Stimulated activated CD4-positive, alpha-beta T cell treated with anti-CD3 and anti-CD28 coated beads, Interleukin-15, amount 100 ng/mL, for 1 hour (primary cell): ENCODE data around the gene PTPN6.
"Not testable (repeated sequence)": the region's sequence is repeated elsewhere in the genome, so short reads cannot be mapped to it uniquely, and the experiment has no call there.

Experiments
- DNase-seq, 2 donors: peaks; one replicate each; pipeline ENCODE4 v3.0.0-alpha.2; 2020; ENCODE audit warnings: low read depth in 1 of 2, low spot score in 1 of 2

PTPN6 gene

DNA sequence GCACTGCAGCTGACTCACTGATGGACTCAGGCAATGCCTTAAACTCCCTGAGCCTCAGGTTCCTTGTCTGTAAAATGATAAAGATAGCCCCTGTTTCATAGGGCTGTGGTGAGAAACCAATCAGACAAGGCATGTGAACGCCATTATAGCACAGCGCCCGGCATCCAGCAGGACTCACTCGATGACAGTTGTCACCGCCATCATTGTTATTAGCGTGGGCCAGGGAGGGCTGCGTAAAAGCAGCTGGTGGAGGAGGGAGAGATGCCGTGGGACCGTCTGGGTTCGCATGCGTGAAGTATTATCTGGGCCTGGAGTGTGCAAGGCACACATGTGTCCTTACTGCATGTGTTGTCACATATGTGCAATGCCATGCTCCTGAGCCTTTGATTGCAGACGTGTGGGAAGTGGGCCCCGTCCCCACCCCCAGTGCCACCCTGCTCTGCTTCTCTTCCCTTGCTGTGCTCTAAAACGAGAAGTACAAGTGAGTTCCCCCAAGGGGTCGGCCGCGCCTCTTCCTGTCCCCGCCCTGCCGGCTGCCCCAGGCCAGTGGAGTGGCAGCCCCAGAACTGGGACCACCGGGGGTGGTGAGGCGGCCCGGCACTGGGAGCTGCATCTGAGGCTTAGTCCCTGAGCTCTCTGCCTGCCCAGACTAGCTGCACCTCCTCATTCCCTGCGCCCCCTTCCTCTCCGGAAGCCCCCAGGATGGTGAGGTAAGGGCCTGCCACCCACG is at the start of gene PTPN6:
Gene PTPN6 (plus strand): TSS at position 546 of the 730 bp plus-strand sequence. CDS start 157 bp downstream, at position 703.
- DNase-seq: no peak

DNA sequence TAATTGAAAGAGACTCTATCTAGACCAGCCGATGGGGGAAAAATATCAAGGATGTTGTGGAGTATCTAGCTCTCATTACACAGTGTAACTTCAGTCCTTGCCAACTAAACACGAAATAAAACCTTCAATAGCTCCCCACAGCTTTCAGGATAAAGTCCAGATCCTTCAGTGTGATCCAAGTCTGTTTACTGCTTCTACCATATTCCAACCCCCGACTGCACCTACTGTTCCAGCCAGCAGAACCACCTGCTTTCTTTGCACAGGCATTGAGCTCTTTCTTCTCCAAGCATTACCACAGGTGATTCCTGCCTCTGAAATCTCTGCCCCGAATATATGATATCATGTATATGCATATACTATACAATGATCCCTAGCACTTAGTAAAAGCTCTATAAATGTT is 48.7 kb upstream of the PTPN6 start:
- DNase-seq: no peak

DNA sequence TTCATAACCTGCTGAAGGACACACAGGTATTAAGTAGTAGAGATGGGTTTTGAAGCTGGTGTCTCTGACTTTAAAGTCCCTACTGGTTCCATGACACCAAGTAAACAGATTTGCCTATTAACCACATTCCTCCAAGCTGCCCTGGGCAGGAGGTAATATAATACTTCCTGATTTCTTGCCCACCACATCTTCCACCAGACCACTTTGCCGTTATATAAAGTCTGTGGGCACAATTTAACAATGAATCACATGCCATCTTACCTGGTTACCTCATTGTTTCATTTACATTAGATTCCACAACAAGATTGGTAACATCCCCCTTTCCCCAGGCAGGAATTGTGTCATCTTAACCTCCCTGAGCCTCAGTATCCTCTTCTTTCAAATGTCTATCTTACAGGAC is 47.4 kb upstream of the PTPN6 start:
- no peak for DNase-seq

DNA sequence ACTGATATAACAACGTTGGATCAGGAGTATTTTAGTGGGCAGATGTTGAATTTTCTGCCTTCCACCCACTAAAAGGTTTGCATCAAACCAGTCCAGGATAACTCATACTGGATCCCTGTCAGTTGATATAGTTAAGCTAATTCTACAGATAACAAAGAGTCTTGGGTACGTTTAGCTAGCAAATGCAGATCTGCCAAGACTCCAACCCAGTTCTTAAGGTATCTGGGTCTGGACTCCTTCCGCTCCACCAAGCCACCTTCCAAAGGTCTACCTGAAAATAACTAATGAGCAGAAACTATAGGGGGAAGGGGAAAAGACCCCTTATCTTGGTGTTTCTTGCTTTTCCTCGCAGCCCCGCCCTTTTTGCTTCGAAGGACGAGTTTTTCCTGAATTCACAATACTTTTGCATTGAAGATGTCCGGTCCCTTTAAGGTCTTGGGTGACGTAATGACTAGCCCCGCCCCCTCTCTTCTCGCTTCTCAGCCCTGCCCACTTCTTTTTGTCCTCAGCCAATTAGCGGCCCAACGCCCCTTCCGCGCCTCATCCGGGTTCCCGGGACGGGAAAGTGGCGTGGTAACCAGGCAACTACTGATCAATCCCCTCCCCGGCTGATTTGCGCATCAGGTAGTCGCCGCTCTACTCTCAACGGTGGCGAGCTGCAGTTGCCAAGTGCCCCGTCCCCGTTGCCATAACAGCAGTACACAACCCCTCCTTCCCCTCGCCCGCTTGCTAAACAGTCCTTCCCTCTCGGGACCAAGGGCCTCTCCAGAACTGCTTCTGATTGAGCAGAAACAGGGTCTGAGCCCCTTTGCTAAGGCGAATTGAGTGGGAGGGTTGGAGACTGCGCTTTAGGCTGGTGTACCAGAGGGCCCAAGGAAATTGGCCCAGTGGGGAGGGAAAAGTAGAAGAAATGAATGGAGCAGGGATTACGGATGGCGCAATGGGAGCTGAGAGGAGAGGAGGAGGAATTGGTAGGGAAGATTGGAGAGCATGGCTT is 46.6 kb upstream of the PTPN6 start, which contains the start of gene LRRC23:
Gene LRRC23 (plus strand): TSS at position 543 of the 997 bp plus-strand sequence. CDS start 812 bp downstream, outside the sequence.
- peak; percentile 88 to 93 for DNase-seq

DNA sequence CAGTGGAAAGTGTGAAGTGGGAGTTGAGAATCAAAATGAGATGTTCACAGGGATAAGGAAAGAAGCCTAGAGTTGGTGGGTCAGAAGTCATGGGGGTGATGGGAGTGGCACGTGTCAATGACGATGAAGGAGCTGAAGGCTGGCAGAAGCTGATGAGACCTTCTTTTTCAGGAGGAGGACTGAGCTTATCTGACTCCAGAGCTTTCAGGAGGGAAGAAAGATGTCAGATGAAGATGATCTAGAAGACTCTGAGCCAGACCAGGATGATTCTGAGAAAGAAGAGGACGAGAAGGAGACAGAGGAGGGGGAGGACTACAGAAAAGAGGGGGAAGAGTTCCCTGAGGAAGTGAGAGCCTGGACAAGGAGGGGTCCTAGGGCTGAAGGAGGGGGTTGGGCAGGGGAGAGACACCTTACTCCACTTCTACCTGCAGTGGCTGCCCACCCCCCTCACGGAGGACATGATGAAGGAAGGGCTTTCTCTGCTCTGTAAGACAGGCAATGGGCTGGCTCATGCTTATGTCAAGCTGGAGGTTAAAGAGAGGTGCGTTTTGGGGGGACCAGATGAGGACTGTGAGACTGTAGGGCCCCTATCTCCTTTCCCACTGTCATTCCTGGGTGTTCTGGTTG is 45.6 kb upstream of the PTPN6 start:
- no peak for DNase-seq

DNA sequence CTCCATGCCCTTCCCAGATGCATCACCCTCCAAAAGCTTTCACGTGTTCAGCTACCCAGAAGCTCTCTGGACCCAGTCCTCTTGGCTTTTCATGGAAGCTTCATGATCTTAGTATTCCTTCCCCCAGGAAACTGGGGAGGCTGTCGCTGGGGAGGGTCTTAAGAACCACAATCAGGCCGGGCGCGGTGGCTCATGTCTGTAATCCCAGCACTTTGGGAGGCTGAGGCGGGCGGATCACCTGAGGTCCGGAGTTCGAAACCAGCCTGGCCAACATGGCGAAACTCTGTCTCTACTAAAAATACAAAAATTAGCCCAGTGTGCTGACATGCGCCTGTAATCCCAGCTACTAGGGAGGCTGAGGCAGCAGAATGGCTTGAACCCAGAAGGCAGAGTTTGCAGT is 43.0 kb upstream of the PTPN6 start:
- not testable (repeated sequence) for DNase-seq

DNA sequence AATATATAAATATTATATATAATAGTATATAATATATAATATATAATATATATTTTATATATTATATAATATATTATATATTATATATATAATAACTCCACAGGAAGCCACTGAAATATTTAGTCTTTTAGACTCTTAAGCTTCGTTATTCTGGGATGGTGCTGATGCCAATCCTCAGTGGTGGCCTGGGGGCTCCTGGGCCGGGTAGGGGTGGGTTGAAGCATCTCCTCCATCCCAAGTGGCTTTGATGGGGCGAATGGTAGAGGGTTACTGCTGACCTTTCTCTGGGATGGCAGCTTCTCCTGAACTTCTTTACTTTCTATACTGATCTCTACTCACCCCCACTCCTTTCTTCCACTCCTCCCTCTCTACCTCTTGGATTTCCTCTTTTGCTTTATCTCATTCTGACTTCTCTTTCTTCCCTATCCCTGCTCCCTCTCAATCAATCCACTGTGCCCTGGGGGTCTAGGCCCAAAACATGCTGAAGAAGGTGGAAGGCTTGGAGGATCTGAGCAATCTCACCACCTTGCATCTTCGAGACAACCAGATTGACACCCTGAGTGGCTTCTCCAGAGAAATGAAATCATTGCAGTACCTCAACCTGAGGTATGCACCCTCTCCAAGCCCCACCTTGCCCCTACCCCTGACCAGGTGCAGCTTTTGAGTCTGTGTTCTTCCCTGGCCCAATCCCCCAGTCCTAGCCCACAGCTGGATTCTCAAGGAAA is 41.6 kb upstream of the PTPN6 start:
- DNase-seq: no peak

DNA sequence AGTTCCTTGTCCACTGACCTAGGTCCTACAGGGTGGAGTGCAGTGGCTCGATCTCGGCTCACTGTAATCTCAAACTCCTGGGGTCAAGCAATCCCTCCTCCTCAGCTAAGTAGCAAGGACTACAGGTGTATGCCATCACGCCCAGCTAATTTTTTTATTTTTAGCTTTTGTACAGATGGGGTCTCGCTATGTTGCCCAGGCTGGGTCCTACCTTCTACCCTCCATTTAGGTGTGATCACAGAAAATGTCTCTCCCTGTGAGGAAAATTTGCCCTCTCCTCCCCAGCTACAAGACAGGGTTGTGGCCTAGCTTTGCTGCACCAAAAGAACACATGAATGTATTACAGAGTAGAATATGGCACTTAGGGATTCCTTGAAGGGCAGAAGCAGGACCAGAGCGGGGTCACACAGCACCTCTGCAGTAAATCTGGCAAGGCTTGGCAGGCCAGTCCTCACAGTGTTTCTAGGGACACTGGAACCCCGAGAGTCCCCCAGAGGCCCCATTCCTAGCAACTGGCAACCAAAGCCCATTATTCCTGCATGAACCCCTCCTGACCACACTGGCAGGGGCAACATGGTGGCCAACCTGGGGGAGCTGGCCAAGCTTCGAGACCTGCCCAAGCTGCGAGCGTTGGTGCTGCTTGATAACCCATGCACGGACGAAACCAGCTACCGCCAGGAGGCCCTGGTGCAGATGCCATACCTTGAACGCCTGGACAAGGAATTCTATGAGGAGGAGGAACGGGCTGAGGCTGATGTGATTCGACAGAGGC is 38.8 kb upstream of the PTPN6 start:
- DNase-seq: no peak

DNA sequence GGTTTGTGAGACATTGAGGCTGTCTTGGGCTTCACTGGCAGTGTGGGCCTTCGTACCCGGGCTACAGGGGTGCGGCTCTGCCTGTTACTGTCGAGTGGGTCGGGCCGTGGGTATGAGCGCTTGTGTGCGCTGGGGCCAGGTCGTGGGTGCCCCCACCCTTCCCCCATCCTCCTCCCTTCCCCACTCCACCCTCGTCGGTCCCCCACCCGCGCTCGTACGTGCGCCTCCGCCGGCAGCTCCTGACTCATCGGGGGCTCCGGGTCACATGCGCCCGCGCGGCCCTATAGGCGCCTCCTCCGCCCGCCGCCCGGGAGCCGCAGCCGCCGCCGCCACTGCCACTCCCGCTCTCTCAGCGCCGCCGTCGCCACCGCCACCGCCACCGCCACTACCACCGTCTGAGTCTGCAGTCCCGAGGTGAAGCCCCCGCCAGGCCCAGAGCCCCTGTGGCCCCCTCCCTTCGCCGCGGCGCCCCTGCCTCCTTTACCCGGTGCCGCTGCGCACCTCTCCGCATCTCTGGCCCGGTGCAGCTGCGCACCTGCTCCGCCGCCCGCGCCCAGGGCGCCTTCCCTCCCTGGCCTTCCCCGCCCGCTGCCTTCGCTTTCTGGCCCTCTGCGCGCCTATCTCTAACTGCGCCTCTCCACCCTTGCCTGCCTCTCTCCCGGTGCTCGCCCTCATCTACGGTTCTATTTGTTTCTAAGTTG is 36.8 kb upstream of the PTPN6 start, which contains the start of gene ENO2:
Gene ENO2 (plus strand): TSS at position 335 of the 701 bp plus-strand sequence. CDS start 1,253 bp downstream, outside the sequence.
- DNase-seq: peak; percentile 71 to 75

DNA sequence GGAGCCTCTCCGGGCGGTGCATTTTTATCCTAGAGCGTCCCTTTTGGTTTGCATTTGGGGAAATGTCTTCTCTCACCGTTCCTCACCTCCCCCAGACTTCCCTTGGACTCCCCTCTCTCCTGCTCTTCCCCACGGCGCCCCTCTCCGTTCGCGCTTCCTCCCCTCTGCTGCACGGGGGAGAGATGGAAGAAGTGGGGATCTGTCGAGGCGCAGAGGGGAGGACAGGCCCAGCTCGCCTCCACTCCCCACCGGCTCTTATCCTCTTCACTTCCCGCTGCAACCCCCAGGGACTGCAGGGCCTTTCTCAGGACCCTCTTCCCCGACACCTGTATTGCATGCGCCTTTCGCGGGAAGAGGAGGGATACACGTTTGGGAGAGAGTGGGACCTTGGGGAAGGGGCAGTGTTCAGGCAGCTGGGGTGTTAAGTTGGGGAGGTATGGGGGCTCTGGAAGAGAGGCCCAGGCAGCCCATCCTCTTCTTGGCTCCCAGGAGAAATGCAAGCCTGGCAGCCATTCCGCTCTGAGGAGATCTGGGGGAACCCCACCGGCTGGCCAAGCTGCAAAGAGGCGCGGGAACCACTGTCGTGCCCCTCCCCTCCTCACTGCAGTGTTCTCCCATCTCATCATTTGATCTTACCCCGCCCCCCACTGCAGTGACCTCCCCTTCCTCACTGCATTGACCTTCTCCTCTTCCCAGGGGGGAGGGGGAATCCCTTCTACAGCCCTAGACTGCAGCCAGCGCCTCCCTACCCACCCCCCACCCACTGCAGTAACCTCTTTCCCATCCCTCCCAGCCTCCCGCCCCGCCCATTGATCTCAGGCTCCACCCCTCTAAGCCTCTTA is 36.0 kb upstream of the PTPN6 start:
- no peak for DNase-seq

DNA sequence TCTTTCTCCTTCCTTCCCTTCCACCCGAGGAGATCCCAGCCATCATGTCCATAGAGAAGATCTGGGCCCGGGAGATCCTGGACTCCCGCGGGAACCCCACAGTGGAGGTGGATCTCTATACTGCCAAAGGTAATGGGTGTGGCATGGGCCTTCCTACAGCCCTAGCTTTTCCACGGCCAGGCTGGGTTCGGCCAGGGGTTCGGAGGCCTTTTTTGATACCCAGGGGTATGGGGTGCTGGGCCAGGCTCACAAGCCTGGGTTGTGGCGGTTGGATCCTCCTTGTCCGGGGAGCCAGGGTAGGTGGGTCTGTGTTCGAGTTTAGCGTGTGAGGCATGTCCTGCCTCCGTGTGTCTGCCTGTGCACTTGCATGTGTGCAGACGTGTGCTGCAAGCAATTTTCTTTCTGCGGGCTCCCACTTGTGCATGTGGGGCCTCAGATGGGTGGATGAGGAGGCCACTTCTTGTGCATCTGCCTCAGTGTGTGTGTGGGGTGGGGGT is 35.3 kb upstream of the PTPN6 start:
- no peak for DNase-seq

DNA sequence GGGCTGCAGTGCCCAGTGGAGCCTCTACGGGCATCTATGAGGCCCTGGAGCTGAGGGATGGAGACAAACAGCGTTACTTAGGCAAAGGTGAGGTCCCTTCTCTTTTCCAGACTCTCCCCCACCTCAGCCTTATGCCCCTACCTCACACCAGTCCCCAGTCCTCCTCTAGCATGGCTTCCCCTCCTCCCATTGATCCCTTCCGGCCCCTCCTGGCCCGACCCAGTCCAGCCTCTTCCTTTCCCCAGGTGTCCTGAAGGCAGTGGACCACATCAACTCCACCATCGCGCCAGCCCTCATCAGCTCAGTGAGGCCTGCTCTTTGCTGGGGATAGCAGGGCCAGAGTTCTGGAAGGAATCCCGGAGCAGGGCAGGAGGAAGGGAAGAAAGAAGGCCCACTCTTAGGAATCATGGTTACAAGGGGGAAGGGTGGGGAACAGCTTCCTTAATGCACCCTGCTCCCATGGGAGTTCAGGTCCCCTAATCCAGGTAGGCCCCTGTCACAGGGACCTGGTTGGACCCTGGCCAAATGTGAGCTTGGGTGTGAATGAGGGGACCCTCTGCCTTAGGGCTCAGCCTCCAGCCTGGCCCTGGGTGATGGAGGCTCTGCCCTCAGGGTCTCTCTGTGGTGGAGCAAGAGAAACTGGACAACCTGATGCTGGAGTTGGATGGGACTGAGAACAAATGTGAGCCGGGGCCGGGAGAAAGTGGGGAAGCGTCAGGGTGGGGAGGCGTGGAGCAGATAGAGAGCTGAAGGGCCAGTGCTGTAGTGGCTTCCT is 34.5 kb upstream of the PTPN6 start:
- no peak for DNase-seq

DNA sequence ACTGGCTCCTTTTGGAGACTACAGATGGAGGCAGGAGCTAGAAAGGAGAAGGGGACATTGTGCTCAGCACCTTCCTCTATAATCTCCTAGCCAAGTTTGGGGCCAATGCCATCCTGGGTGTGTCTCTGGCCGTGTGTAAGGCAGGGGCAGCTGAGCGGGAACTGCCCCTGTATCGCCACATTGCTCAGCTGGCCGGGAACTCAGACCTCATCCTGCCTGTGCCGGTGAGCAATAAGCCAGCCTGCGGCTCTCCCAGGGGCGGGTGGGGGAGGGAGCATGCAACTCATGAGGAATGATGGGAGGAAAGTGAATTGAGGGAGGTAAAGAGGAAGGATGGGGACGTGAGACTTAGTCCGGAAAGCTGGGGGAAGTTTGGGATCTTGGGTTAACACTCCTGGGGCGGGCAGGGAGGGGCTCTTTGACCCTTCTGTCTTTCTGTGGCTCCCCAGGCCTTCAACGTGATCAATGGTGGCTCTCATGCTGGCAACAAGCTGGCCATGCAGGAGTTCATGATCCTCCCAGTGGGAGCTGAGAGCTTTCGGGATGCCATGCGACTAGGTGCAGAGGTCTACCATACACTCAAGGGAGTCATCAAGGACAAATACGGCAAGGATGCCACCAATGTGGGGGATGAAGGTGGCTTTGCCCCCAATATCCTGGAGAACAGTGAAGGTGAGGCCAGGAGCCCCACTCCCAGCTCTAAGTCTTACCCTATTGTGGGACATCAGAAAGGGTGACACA is 33.5 kb upstream of the PTPN6 start:
- DNase-seq: no peak

DNA sequence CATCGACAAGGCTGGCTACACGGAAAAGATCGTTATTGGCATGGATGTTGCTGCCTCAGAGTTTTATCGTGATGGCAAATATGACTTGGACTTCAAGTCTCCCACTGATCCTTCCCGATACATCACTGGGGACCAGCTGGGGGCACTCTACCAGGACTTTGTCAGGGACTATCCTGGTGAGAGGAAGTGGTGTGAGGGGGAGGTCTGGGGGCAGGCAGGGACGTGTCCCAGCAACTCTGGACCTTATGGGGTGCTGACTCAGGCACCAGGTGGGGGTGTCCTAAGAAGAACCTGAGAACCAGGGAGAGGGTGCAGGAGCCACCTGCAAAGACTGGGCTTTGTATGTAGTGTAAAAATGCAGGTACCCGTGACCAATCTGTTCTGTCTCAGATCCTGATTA is 31.6 kb upstream of the PTPN6 start:
- DNase-seq: no peak

DNA sequence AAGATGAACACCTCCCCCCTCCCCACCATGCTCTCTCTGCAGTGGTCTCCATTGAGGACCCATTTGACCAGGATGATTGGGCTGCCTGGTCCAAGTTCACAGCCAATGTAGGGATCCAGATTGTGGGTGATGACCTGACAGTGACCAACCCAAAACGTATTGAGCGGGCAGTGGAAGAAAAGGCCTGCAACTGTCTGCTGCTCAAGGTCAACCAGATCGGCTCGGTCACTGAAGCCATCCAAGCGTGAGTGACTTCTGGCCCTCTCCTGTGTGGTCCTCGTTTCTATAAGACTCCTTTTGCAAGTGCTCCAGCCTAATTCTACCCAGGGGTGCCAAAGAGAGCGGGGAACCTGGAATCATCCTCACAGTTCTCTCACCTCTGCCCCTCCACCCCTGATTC is 29.6 kb upstream of the PTPN6 start:
- no peak for DNase-seq

DNA sequence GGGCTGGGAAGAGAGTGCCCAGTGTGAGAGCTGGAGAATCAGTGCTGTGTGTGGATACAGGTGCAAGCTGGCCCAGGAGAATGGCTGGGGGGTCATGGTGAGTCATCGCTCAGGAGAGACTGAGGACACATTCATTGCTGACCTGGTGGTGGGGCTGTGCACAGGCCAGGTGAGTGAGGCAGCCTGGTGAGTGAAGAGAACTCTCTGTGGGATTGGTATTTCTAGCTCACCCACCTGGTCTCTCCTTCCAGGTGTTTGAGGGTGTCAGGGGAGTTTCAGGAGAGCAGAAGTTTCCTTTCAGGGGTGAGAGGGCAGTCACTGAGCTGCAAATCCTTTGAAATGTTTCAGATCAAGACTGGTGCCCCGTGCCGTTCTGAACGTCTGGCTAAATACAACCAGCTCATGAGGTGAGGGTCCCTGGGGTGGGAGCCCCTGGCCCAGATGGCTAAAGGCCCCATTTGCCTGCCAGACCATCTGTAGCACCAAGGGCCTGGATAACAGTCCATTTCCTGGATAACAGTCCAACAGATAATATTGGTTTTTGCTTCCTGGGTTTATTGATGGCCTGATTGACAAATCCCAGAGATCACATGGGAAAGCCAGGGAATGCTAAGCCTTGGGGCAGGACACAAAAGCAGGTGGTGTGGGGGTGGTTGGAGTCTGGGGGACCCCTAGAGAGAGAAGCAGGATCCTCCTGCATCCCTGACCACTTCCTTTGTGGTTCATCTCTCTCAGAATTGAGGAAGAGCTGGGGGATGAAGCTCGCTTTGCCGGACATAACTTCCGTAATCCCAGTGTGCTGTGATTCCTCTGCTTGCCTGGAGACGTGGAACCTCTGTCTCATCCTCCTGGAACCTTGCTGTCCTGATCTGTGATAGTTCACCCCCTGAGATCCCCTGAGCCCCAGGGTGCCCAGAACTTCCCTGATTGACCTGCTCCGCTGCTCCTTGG is 28.9 kb upstream of the PTPN6 start:
- DNase-seq: no peak
